Hepatocyte (in vitro differentiated cells): ENCODE data around the gene CITED4. TPM values are rescaled to one million over a fixed set of nuclear protein-coding genes. Genes with fewer than 3 reads are reported as not detected.

Experiments used
- DNase-seq: peaks from one replicate; pipeline ENCODE4 v3.0.0-alpha.2; 2016; ENCODE audit warnings: low spot score
- H2AFZ ChIP-seq: fragments of 200-600 bp; sonication (generic); 2 replicates; pipeline ENCODE4 v1.6.0; 2016; ENCODE audit warnings: antibody characterized with exemption, mild to moderate bottlenecking
- H3K27ac ChIP-seq: fragments of 200-600 bp; sonication (generic); 2 replicates; pipeline ENCODE4 v1.5.1; 2016; ENCODE audit warnings: mild to moderate bottlenecking
- H3K27me3 ChIP-seq: fragments of 200-600 bp; sonication (generic); 2 replicates; pipeline ENCODE4 v1.6.1; 2016
- H3K36me3 ChIP-seq: fragments of 200-600 bp; sonication (generic); replicated peaks from 2 replicates; pipeline ENCODE4 v1.5.1; 2016; ENCODE audit warnings: low read depth; ENCODE audit not compliant: insufficient read depth
- H3K4me1 ChIP-seq: fragments of 200-600 bp; sonication (generic); 2 replicates; pipeline ENCODE4 v1.5.1; 2016; ENCODE audit warnings: mild to moderate bottlenecking, moderate library complexity; ENCODE audit not compliant: insufficient read depth
- H3K4me2 ChIP-seq: fragments of 200-600 bp; sonication (generic); 2 replicates; pipeline ENCODE4 v1.6.0; 2016
- H3K4me3 ChIP-seq: fragments of 200-600 bp; sonication (generic); 2 replicates; pipeline ENCODE4 v1.5.1; 2016; ENCODE audit warnings: mild to moderate bottlenecking
- H3K79me2 ChIP-seq: fragments of 200-600 bp; sonication (generic); 2 replicates; pipeline ENCODE4 v1.6.0; 2017; ENCODE audit warnings: mild to moderate bottlenecking
- H3K9me2 ChIP-seq: fragments of 200-600 bp; sonication (generic); replicated peaks from 2 replicates; pipeline ENCODE4 v1.6.0; 2017; ENCODE audit warnings: mild to moderate bottlenecking; ENCODE audit not compliant: insufficient read depth
- H3K9me3 ChIP-seq: fragments of 200-600 bp; sonication (generic); 2 replicates; pipeline ENCODE4 v1.5.1; 2016; ENCODE audit warnings: low read depth, mild to moderate bottlenecking
- H4K20me1 ChIP-seq: fragments of 200-600 bp; sonication (generic); 2 replicates; pipeline ENCODE4 v1.6.0; 2016; ENCODE audit warnings: mild to moderate bottlenecking; ENCODE audit not compliant: insufficient read depth, poor library complexity, severe bottlenecking
- CTCF ChIP-seq: fragments of 200-600 bp; sonication (generic); IDR thresholded peaks from 2 replicates; pipeline ENCODE4 v1.5.1; 2016; ENCODE audit warnings: antibody characterized with exemption, mild to moderate bottlenecking; ENCODE audit not compliant: poor library complexity
- EZH2 ChIP-seq: fragments of 200-600 bp; sonication (generic); IDR thresholded peaks from 2 replicates; pipeline ENCODE4 v1.6.1; 2016; ENCODE audit warnings: antibody characterized with exemption, mild to moderate bottlenecking, borderline replicate concordance
- EZH2phosphoT487 ChIP-seq: fragments of 200-600 bp; sonication (generic); IDR thresholded peaks from one replicate; pipeline ENCODE4 v1.6.1; 2018; ENCODE audit warnings: antibody characterized with exemption, mild to moderate bottlenecking, low read depth, moderate library complexity; ENCODE audit not compliant: unreplicated experiment, severe bottlenecking
- WGBS: methylation state at CpG from one replicate; pipeline ENCODE4 v1.1.6; 2016; ENCODE audit warnings: low lambda C conversion rate; ENCODE audit errors: missing lambda C conversion rate; 5-methylcytosine and 5-hydroxymethylcytosine counted together
- polyA plus RNA-seq: library from polyadenylated mRNA; unstranded; fragments of >200 nt; fragmentation: Nextera tagmentation; extraction: Ambion mirVana; gene quantifications from 2 replicates; pipeline ENCODE4 v1.2.1, GENCODE V29; 2016
- total RNA-seq: library from RNA; depleted of rRNA; stranded (reverse); fragments of >200 nt; gene quantifications from 2 replicates; pipeline ENCODE4 v1.2.3, GENCODE V29; 2014

The CITED4 gene
- total and polyA plus RNA-seq, 2 experiments from 2014 or later: 6.8 to 29.0 TPM

- TF ChIP-seq EZH2phosphoT487: no peak
- TF ChIP-seq EZH2: no peak
- no peak for TF ChIP-seq CTCF
- peaks cover 14% of the 10 kb centered on the region for H3K27me3 ChIP-seq
- H3K9me3 ChIP-seq: no peaks in the 10 kb centered on the region
- no peaks in the 10 kb centered on the region for H3K4me1 ChIP-seq
- H3K36me3 ChIP-seq: no peaks in the 10 kb centered on the region
- H4K20me1 ChIP-seq: no peaks in the 10 kb centered on the region
- WGBS: 32% methylated on average over 19 of the region's 19 CpGs
- no peak overlapping the region for H3K4me3 ChIP-seq
- H2AFZ ChIP-seq: no peak overlapping the region
- DNase-seq: no peak
- H3K79me2 ChIP-seq: no peaks in the 10 kb centered on the region
- H3K27ac ChIP-seq: no peak overlapping the region
- H3K9me2 ChIP-seq: no peaks in the 10 kb centered on the region
- H3K4me2 ChIP-seq: peak overlapping the region; percentile 78
These were observed 44.3 kb downstream of the CITED4 start for GRCh38 chr1:40817791-40818263.

- no peaks in the 10 kb centered on the region for H3K36me3 ChIP-seq
- whole genome bisulfite sequencing: 70% methylated on average over 9 of the region's 9 CpGs
- peaks cover 14% of the 10 kb centered on the region for H3K27me3 ChIP-seq
These were observed 46.7 kb downstream of the CITED4 start for GRCh38 chr1:40815420-40815819.

More at GRCh38 chr1:40815420-40815819, 46.7 kb downstream of the CITED4 start:
- Histone ChIP-seq H3K9me3 (no peaks in the 10 kb centered on the region), H3K79me2 (no peaks in the 10 kb centered on the region), H3K4me3 (no peak overlapping the region), H3K9me2 (no peaks in the 10 kb centered on the region), H3K4me2 (no peak overlapping the region), H3K27ac (no peak overlapping the region), H2AFZ (no peak overlapping the region), H3K4me1 (no peaks in the 10 kb centered on the region), H4K20me1 (no peaks in the 10 kb centered on the region)
- no peak for DNase-seq
- no peak for TF ChIP-seq EZH2
- no peak for TF ChIP-seq CTCF
- no peak for TF ChIP-seq EZH2phosphoT487

Other genes with a start within 250 kb of the CITED4 start
- gene RIMS3, start 196.7 kb downstream of the CITED4 start, total RNA-seq: 1.0 and 1.6 TPM in 2 replicates
- gene RIMS3, start 196.7 kb downstream of the CITED4 start, polyA plus RNA-seq: 0.32 and 1.4 TPM in 2 replicates
- gene NFYC, start 170.7 kb downstream of the CITED4 start, total RNA-seq: 38.6 and 44.1 TPM in 2 replicates
- 52.5 and 54.8 TPM in 2 replicates for gene NFYC, start 170.7 kb downstream of the CITED4 start, polyA plus RNA-seq
- not detected in 2 replicates for gene KCNQ4, start 78.6 kb downstream of the CITED4 start, total RNA-seq
- not detected in 2 replicates for gene KCNQ4, start 78.6 kb downstream of the CITED4 start, polyA plus RNA-seq
- 37.9 and 44.9 TPM in 2 replicates for gene CTPS1, start 117.3 kb upstream of the CITED4 start, total RNA-seq
- 29.9 and 31.9 TPM in 2 replicates for gene CTPS1, start 117.3 kb upstream of the CITED4 start, polyA plus RNA-seq
- 0.27 and 0.52 TPM in 2 replicates for gene SLFNL1, start 159.4 kb upstream of the CITED4 start, total RNA-seq
- gene SLFNL1, start 159.4 kb upstream of the CITED4 start, polyA plus RNA-seq: 0.18 and 1.8 TPM in 2 replicates